ENCODE measurements around the gene ARHGAP24.
A peak's percentile ranks its signal among the peaks of the same experiment; 100 is the strongest.

ARHGAP24 gene

DNA sequence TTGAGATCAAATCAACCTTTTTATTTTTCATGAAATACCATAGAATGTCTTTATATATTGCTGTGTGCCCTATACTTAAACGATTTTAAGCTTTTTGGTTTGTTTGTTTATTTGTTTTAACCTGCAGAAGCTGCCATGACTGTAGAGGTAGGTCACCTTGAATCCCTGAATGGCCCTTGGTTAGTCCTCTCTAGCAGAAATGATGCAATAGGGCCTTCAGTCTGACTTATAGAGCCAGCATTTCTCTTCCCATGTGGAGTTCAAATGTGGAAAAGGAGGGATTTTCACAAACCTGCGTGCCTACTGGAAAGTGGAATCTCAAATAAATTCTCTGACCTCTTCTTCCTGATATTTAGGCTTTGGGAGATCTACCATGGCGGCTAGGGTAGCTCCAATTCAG lies 557.0 kb downstream of the ARHGAP24 start:
- TF ChIP-seq, protein P1, sequence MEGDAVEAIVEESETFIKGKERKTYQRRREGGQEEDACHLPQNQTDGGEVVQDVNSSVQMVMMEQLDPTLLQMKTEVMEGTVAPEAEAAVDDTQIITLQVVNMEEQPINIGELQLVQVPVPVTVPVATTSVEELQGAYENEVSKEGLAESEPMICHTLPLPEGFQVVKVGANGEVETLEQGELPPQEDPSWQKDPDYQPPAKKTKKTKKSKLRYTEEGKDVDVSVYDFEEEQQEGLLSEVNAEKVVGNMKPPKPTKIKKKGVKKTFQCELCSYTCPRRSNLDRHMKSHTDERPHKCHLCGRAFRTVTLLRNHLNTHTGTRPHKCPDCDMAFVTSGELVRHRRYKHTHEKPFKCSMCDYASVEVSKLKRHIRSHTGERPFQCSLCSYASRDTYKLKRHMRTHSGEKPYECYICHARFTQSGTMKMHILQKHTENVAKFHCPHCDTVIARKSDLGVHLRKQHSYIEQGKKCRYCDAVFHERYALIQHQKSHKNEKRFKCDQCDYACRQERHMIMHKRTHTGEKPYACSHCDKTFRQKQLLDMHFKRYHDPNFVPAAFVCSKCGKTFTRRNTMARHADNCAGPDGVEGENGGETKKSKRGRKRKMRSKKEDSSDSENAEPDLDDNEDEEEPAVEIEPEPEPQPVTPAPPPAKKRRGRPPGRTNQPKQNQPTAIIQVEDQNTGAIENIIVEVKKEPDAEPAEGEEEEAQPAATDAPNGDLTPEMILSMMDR (IDR thresholded peaks at IDR 0.05; ENCODE audit: low read depth, low read length) = no peak
- DNase-seq (ENCODE audit: extremely low read depth, low read depth) = no peak

DNA sequence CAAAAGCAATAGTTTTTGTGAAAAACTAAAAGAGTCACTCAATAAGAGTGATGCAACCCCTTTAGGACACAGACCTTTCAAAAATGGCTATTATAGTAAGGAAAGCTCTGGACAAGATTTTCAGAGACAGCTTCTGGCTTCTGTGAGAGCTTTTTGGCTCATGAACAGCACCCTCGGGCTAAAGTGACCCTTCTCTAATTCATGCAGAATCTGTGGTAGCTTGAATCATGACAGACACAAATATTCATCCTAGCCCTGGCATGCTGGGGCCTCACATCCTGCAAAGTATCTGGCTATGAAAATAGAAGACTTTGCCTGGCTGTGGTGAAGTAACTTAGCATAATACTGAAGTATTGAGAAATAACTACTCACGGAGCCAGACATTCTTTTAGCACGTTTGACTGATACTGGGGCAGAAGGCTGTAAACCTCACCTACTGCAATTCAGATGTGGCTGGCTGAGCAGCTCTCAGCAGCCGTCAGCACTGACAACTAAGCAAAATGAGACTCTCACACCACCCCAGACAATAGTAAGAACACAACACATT lies 557.6 kb downstream of the ARHGAP24 start:
- peak; percentile 76 for DNase-seq (ENCODE audit: extremely low read depth, low read depth)
- TF ChIP-seq, protein P1 (IDR thresholded peaks at IDR 0.05; ENCODE audit: low read depth, low read length) = no peak

DNA sequence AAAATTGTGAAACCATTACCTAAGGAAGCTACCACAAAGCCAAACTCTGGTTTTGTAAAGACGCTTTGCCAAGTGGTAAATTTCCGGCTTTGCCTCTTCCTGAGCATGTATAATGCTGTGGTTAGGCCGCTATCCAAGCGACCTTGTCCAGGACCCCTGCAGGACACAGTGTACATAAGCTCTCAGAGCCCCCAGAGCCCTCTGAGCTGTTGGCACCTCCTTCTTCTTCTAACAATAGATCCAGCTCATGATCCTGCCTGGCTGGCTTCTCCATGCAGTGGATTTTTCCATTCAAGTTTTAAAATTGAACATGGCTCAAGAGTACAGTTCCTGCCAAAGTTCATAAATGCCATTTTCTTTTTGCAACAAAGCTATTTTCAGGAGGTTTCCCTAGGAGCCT lies 558.2 kb downstream of the ARHGAP24 start:
- peak; percentile 28 for DNase-seq (ENCODE audit: extremely low read depth, low read depth)

DNA sequence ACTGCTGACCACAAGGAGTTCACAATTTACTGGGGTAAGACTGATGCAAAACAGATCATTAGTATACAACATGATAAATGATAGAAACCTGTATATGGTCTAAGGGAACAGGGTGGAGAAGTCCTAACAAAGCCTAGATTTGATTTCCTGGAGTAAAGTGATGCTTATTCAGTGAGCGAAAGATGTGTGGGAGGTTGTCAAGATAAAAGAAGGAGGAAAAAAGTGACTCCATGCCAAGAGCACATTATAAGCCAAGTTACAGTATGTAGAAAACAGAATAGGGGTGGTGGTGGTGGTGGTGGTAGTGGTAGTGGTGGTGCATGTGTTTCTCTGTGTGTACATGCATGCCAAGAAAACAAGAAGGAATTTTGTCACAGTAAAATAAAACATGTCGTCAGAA lies 559.7 kb downstream of the ARHGAP24 start:
- TF ChIP-seq, protein P1 (IDR thresholded peaks at IDR 0.05; ENCODE audit: low read depth, low read length) = no peak
- no peak for DNase-seq (ENCODE audit: extremely low read depth, low read depth)

More for the DNA sequence above, 558.2 kb downstream of the ARHGAP24 start:
- TF ChIP-seq, protein P1 (IDR thresholded peaks at IDR 0.05; ENCODE audit: low read depth, low read length) = no peak

DNA sequence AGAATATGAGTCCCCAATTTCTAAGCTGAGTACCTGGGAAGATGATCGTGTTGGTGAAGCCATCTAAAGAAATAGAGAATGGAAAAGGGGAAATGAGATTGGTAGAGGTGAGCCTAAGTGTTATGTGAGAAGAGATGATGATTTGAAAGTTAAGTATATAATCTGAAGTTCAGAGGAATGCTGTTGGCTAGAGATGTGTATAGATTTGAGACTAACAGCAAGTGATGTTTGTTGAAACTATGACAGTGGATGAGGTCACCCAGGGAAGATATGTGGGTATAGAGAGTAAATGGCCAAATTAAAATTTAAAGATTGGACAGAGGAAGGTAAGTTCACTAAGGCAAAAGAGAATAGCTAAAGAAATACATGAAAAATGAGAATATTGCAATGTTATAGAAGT lies 560.7 kb downstream of the ARHGAP24 start:
- TF ChIP-seq, protein P1 (IDR thresholded peaks at IDR 0.05; ENCODE audit: low read depth, low read length) = no peak
- DNase-seq (ENCODE audit: extremely low read depth, low read depth) = no peak

DNA sequence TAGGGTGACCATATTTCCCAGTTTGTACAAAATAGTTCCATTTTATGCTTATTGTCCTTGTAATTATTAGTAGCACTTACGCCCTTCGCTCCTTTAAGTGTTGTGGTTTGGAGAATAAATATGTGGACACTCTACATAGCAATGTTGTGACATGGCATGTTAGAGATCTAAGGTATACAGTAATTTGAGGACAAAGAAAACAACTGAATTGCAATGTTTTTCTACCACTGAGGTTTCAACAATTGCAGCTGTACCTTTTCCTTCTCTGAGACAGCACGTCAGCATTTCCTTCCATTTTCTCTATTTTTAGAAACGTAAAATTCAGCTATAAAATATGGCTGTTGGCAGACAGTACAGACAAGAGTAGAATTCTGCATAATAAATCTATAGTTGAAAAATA lies 561.8 kb downstream of the ARHGAP24 start:
- DNase-seq (ENCODE audit: extremely low read depth, low read depth) = no peak

DNA sequence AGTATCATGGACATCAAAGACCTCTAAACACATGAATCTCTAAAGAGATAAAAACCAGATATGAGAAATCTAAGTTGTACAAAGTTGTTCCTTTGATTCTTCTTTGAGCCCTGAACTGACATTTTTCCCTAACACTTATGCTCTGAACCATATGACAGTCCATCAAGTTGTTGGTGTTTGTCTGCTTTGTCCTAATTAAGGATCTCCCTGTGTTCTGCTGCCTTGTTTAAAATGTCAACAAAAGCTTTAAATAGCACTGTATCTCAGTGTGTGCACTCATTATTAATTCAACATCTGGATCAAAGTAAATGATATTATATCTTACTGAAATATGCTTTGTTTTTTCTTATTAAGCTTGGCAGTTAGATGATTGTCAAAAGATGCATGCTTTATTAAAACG lies 563.1 kb downstream of the ARHGAP24 start:
- no peak for DNase-seq (ENCODE audit: extremely low read depth, low read depth)
- TF ChIP-seq, protein P1 (IDR thresholded peaks at IDR 0.05; ENCODE audit: low read depth, low read length) = no peak

More for the DNA sequence above, 561.8 kb downstream of the ARHGAP24 start:
- TF ChIP-seq, protein P1 (IDR thresholded peaks at IDR 0.05; ENCODE audit: low read depth, low read length) = no peak
